Lower leg skin (tissue), 4 donors: Measurements from ENCODE around the gene SLC2A4. TPM values are rescaled to one million over a fixed set of nuclear protein-coding genes. Genes with fewer than 3 reads are reported as not detected.

ENCODE experiments used
- DNase-seq, 2 donors: peaks; one replicate each; pipeline ENCODE4 v3.0.0-alpha.2; 2019; ENCODE audit warnings: low spot score in 2 of 2
- H3K4me3 ChIP-seq: fragments of 200-600 bp; sonication (generic); 2 replicates; pipeline ENCODE4 v1.5.1; 2017; ENCODE audit warnings: mild to moderate bottlenecking, low read depth; ENCODE audit not compliant: poor library complexity, severe bottlenecking
- POLR2A ChIP-seq, 2 donors: fragments of 450-650 bp; IDR thresholded peaks; one replicate each; pipeline ENCODE4 v1.6.1; 2016 to 2017; ENCODE audit warnings: antibody characterized with exemption in 2 of 2, mild to moderate bottlenecking in 1 of 2, moderate library complexity in 1 of 2
- WGBS, 2 donors: methylation state at CpG; one replicate each; pipeline ENCODE4 v1.1.5; 2018; 5-methylcytosine and 5-hydroxymethylcytosine counted together
- intact Hi-C: fragments of 100-400 bp; cut with DNase I; formaldehyde crosslinking; loops from one replicate; pipeline ENCODE4 v1.15.0; 2023; ENCODE audit warnings: low total_unique reads
- total RNA-seq, 4 donors: library from RNA; depleted of rRNA; stranded (reverse); fragments of >200 nt; gene quantifications; one replicate each; pipeline ENCODE4 v1.1.0, GENCODE V29; 2016
- TF ChIP-seq, protein P1 (sequence below), 3 donors: fragments of 450-650 bp; IDR thresholded peaks; one replicate each; pipeline ENCODE4 v1.5.1; 2016; ENCODE audit warnings: antibody characterized with exemption in 3 of 3, mild to moderate bottlenecking in 3 of 3, moderate library complexity in 2 of 3

SLC2A4 gene
- total RNA-seq, 4 donors from 2014 or later = 4.3 to 13.6 (median 8.4) TPM

DNA sequence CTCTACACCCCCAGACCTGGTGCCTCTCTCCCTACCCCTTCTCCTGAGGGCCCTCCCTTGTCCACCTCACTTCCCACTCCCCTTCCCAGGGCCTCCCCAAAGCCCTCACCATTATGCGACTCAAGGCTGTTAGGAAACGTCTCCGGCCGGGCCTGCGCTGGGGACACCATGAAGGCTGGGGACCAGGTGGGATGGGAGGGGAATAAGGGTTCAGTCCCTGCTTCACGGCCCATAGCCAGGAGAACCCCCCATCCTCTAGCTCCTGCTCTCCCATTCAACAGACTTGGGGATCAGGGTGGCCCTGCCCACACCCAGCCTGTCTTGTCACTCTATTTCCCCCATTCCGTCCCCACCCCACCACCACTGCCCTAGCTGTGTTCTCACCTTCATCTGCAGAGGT lies 45.5 kb downstream of the SLC2A4 start:
- H3K4me3 ChIP-seq = no peak overlapping the region
- intact Hi-C loops = no loop called here
- WGBS, 2 donors = 85 to 93% methylated on average over 7 of the region's 7 CpGs
- no peak for DNase-seq
- TF ChIP-seq, protein P1, sequence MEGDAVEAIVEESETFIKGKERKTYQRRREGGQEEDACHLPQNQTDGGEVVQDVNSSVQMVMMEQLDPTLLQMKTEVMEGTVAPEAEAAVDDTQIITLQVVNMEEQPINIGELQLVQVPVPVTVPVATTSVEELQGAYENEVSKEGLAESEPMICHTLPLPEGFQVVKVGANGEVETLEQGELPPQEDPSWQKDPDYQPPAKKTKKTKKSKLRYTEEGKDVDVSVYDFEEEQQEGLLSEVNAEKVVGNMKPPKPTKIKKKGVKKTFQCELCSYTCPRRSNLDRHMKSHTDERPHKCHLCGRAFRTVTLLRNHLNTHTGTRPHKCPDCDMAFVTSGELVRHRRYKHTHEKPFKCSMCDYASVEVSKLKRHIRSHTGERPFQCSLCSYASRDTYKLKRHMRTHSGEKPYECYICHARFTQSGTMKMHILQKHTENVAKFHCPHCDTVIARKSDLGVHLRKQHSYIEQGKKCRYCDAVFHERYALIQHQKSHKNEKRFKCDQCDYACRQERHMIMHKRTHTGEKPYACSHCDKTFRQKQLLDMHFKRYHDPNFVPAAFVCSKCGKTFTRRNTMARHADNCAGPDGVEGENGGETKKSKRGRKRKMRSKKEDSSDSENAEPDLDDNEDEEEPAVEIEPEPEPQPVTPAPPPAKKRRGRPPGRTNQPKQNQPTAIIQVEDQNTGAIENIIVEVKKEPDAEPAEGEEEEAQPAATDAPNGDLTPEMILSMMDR (IDR thresholded peaks at IDR 0.05) = no peak
- TF ChIP-seq POLR2A (IDR thresholded peaks at IDR 0.05) = no peak

- no peak for DNase-seq
- H3K4me3 ChIP-seq = no peak overlapping the region
- intact Hi-C loops = no loop called here
- no peak for TF ChIP-seq POLR2A (IDR thresholded peaks at IDR 0.05)
- TF ChIP-seq, protein P1 (IDR thresholded peaks at IDR 0.05) = no peak
- 79 to 84% methylated on average over 17 of the region's 17 CpGs for WGBS, 2 donors
Measured at GRCh38 chr17:7327501-7327900, 46.0 kb downstream of the SLC2A4 start.

DNA sequence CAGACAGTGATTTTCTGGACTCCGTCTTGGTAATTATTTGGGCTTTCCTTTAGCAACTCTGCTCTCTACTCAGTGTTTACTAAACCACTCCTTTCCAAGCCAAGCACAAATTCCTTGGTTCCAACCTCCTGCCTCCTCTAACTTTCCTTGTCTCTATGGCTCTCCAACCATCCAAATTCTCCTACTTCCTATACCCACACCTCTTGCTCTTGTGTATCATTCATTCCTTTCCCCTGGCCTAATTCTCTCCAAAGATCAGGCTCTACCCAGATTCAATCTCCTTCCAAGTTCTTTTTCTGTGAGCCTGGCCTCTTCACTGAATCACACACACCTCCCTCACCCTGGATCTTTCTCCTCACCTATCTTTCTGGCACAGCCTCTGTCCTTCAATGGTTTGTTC lies 46.5 kb downstream of the SLC2A4 start:
- 64 to 73% methylated on average over 1 of the region's 1 CpG for WGBS, 2 donors
- H3K4me3 ChIP-seq = no peak overlapping the region

DNA sequence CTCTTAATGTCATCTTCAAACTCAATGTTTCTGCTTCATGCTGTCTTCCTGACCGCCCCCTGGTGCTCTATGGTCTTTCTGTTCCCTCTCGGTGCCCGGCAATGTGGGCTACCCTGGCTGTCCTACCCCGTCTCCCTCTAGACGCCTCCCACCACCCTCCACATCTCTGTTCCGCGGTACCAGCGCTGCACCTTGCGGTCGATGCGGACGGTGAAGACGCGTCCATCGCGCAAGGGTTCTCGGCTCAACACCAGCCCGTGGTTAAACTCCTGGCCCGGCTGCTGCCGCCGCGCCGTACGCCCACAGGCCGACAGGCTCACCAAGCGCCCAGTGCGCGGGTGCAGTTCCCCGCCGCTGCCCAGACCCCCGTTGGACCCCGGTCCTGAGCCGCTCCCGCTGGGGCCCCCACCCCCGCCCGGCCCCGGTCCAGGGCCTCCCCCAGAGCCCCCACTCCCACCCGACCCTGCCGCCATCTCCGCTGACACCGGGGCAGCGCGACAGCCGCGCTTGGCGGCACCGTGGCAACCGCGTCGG lies 47.4 kb downstream of the SLC2A4 start, which contains the start of gene NEURL4:
TSS of gene NEURL4 (minus strand) at position 496 of the 534 bp plus-strand sequence. CDS start at position 473, 23 bp downstream.
- intact Hi-C loops = loop anchor here (2.0 kb wide), 1 partner anchor 74 kb away; no protein-coding TSS in a partner anchor
- DNase-seq = no peak
- no peak for TF ChIP-seq POLR2A (IDR thresholded peaks at IDR 0.05)
- TF ChIP-seq, protein P1 (IDR thresholded peaks at IDR 0.05) = no peak
- peak within 1 kb of the TSS; percentile 66 for H3K4me3 ChIP-seq
- WGBS, 2 donors = 0 to 1% methylated on average over 17 to 38 of the region's 50 CpGs

More for the DNA sequence above, 46.5 kb downstream of the SLC2A4 start:
- intact Hi-C loops = loop anchor here (2.0 kb wide), 1 partner anchor 75 kb away; no protein-coding TSS in a partner anchor
- TF ChIP-seq, protein P1 (IDR thresholded peaks at IDR 0.05) = no peak
- no peak for TF ChIP-seq POLR2A (IDR thresholded peaks at IDR 0.05)
- no peak for DNase-seq

GRCh38 chr17:7329374-7329996 lies 48.0 kb downstream of the SLC2A4 start:
- peak; percentile 98 to 100 for DNase-seq
- WGBS, 2 donors = 0 to 2% methylated on average over 10 to 19 of the region's 43 CpGs
- intact Hi-C loops = loop anchor here (2.0 kb wide), 1 partner anchor 73 kb away; no protein-coding TSS in a partner anchor

More at GRCh38 chr17:7329374-7329996, 48.0 kb downstream of the SLC2A4 start:
- peak in 1 of 2 donors; percentile 61 for TF ChIP-seq POLR2A (IDR thresholded peaks at IDR 0.05)
- TF ChIP-seq, protein P1 (IDR thresholded peaks at IDR 0.05) = no peak
- peak overlapping the region; percentile 66 for H3K4me3 ChIP-seq
